Endodermal cell (in vitro differentiated cells): ENCODE results near the gene KCNC1. TPM values are rescaled to one million over a fixed set of nuclear protein-coding genes. Genes with fewer than 3 reads are reported as not detected.

Source experiments
- DNase-seq: peaks from one replicate; pipeline ENCODE4 v3.0.0-alpha.2; 2017
- H3K27ac ChIP-seq: 2 replicates; pipeline ENCODE4 v1.5.1; 2013; ENCODE audit warnings: mild to moderate bottlenecking, low read depth, low read length, moderate library complexity
- H3K27me3 ChIP-seq: 2 replicates; pipeline ENCODE4 v1.6.1; 2013; ENCODE audit warnings: mild to moderate bottlenecking, low read length, moderate library complexity; ENCODE audit not compliant: insufficient read depth, control insufficient read depth, poor library complexity, severe bottlenecking
- H3K36me3 ChIP-seq: 2 replicates; pipeline ENCODE4 v1.7.0; 2013; ENCODE audit warnings: mild to moderate bottlenecking, low read length, moderate library complexity; ENCODE audit not compliant: control insufficient read depth, insufficient read depth
- H3K4me1 ChIP-seq: one replicate; pipeline ENCODE4 v1.7.0; 2013; ENCODE audit warnings: low read length; ENCODE audit not compliant: control insufficient read depth, insufficient read depth
- H3K4me3 ChIP-seq: 2 replicates; pipeline ENCODE4 v1.5.1; 2013; ENCODE audit warnings: mild to moderate bottlenecking, low read length, moderate library complexity
- H3K9ac ChIP-seq: 2 replicates; pipeline ENCODE4 v1.6.1; 2013; ENCODE audit warnings: mild to moderate bottlenecking, low read length, moderate library complexity; ENCODE audit not compliant: poor library complexity, severe bottlenecking; ENCODE audit errors: extremely low read depth
- H3K9me3 ChIP-seq: 2 replicates; pipeline ENCODE4 v1.6.1; 2013; ENCODE audit warnings: mild to moderate bottlenecking, low read length, moderate library complexity; ENCODE audit not compliant: control insufficient read depth
- H3K27ac Mint-ChIP-seq: 2 replicates; pipeline ENCODE4 v1.8.0; 2020; ENCODE audit warnings: mixed read lengths
- H3K27me3 Mint-ChIP-seq: 2 replicates; pipeline ENCODE4 v1.8.0; 2021; ENCODE audit warnings: mild to moderate bottlenecking, mixed read lengths; ENCODE audit not compliant: insufficient read depth
- H3K36me3 Mint-ChIP-seq: 2 replicates; pipeline ENCODE4 v1.8.0; 2020; ENCODE audit warnings: low read depth, mixed read lengths
- H3K4me1 Mint-ChIP-seq: 2 replicates; pipeline ENCODE4 v1.8.0; 2020; ENCODE audit warnings: mixed read lengths
- H3K4me3 Mint-ChIP-seq: 2 replicates; pipeline ENCODE4 v1.8.0; 2020; ENCODE audit warnings: mild to moderate bottlenecking, moderate library complexity, mixed read lengths
- H3K9me3 Mint-ChIP-seq: 2 replicates; pipeline ENCODE4 v1.8.0; 2020; ENCODE audit warnings: mild to moderate bottlenecking, mixed read lengths
- WGBS, 2 experiments: methylation state at CpG; one replicate each; pipeline versions ENCODE4 v1.1.5 to v1.1.7; 2013; ENCODE audit warnings: missing lambda C conversion rate in 2 of 2, mixed read lengths in 1 of 2; ENCODE audit not compliant: insufficient coverage in 1 of 2, insufficient read length in 1 of 2; 5-methylcytosine and 5-hydroxymethylcytosine counted together
- total RNA-seq, 2 donors: library from RNA; stranded (reverse); fragmentation: NEBNext Ultra II Directional in 1 of 2; extraction: Animal tissue kit (Norgen Biotek cat#: 25700) in 1 of 2; gene quantifications; 2 replicates in 1 of 2; 3 replicates in 1 of 2; pipeline ENCODE4 v1.2.1, GENCODE V29; 2021
- TF ChIP-seq, protein P1 (sequence below): fragments of 200-600 bp; sonication (generic); conservative IDR thresholded peaks from 2 replicates; pipeline ENCODE4 v1.5.0; 2021; ENCODE audit warnings: antibody characterized with exemption, mild to moderate bottlenecking

Gene KCNC1
- total RNA-seq, 2 donors from 2014 or later, result not detected

DNA sequence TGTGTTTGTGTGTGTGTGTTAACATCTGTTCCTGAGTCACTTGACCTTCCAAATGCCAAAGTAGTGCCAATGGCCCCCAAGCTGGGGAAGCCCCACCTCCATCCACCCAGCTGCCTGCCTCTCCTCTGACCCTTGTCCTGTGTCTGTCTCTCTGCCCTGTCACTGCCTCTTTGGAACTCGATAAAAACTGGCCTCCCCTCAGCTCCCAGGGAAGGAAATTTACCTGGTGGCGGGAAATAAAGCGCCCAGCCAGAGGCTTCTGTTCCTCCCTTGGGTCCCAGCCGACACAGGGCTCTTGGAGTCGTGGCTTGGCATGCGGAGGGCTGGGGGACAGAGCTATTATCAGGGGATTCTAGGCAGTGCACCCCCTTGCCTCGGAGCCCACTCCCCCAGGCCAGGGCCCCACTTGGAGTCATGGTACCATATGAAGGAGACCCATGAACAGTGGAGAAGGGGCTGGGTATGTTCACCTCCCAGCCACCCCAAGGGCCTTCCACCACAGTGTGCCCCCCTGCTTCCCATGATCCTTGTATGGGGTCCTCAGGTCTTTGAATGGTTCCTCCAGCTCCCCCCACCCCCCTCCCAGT is 6.2 kb downstream of the KCNC1 start:
- H3K4me1 ChIP-seq, result peaks cover 6% of the 10 kb centered on the region
- Mint-ChIP-seq H3K36me3 (no peaks in the 10 kb centered on the region), H3K4me3 (no peak overlapping the region), H3K27ac (no peak overlapping the region), H3K4me1 (no peaks in the 10 kb centered on the region), H3K9me3 (peaks cover 5% of the 10 kb centered on the region), H3K27me3 (peaks cover 48% of the 10 kb centered on the region)
- no peaks in the 10 kb centered on the region for H3K9me3 ChIP-seq
- no peak overlapping the region for H3K27ac ChIP-seq
- H3K4me3 ChIP-seq, result no peak overlapping the region
- TF ChIP-seq, protein P1, sequence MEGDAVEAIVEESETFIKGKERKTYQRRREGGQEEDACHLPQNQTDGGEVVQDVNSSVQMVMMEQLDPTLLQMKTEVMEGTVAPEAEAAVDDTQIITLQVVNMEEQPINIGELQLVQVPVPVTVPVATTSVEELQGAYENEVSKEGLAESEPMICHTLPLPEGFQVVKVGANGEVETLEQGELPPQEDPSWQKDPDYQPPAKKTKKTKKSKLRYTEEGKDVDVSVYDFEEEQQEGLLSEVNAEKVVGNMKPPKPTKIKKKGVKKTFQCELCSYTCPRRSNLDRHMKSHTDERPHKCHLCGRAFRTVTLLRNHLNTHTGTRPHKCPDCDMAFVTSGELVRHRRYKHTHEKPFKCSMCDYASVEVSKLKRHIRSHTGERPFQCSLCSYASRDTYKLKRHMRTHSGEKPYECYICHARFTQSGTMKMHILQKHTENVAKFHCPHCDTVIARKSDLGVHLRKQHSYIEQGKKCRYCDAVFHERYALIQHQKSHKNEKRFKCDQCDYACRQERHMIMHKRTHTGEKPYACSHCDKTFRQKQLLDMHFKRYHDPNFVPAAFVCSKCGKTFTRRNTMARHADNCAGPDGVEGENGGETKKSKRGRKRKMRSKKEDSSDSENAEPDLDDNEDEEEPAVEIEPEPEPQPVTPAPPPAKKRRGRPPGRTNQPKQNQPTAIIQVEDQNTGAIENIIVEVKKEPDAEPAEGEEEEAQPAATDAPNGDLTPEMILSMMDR, result no peak
- no peak for DNase-seq
- peaks cover 31% of the 10 kb centered on the region for H3K27me3 ChIP-seq
- no peaks in the 10 kb centered on the region for H3K36me3 ChIP-seq
- 88 to 100% methylated on average over 2 to 7 of the region's 7 CpGs for WGBS, 2 experiments
- H3K9ac ChIP-seq, result no peak overlapping the region

DNA sequence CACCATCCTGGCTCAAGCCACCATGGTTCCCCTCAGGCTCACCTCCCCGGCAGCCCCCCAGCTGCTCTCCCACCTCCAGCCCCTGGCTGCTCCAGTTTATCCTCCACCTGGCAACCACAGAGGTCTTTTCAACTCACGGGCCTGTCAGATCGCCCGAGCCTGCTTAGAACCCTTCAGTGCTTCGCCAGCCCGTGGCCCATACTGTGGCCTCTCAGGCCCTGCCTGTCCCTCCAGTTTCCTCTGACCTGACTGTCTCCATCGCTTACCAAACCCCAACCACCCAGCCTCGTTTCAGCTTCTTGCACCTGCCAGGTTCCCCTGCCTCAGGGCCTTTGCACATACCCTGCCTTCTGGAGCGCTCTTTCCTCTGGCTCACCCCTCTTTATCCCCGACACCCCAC is 6.9 kb downstream of the KCNC1 start:
- no peak overlapping the region for H3K27ac ChIP-seq
- DNase-seq, result no peak
- H3K9me3 ChIP-seq, result no peaks in the 10 kb centered on the region
- peaks cover 24% of the 10 kb centered on the region for H3K27me3 ChIP-seq
- H3K36me3 Mint-ChIP-seq, result no peaks in the 10 kb centered on the region
- WGBS, 2 experiments, result 89% methylated on average over 10 of the region's 10 CpGs; no CpG with 5 or more reads in 1 of the 2 experiments
- H3K27me3 Mint-ChIP-seq, result peaks cover 44% of the 10 kb centered on the region
- no peaks in the 10 kb centered on the region for H3K36me3 ChIP-seq
- peaks cover 2% of the 10 kb centered on the region for H3K9me3 Mint-ChIP-seq
- no peak overlapping the region for H3K9ac ChIP-seq
- no peak overlapping the region for H3K4me3 ChIP-seq
- no peak overlapping the region for H3K27ac Mint-ChIP-seq
- no peaks in the 10 kb centered on the region for H3K4me1 Mint-ChIP-seq
- TF ChIP-seq, protein P1, result no peak
- H3K4me3 Mint-ChIP-seq, result no peak overlapping the region
- peaks cover 6% of the 10 kb centered on the region for H3K4me1 ChIP-seq

DNA sequence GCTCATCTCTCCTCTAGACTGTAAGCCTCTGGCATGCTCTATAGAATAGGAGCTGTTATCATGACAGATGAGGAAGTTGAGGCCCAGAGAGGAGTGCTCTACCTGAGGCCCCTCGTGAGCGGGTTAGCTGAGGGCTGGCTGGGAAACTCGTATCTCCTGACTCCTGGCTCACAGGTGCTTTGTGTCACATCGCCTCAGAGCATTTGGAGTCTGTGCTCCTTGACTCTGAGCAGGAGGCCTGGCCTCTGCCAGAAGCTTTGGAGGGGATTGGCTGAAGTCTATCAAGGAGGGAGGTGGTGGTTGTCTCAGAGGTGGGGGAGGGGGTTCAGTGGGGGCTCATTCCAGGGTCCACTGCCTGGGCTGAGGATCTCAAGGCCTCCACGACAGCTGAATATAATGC is 7.4 kb downstream of the KCNC1 start:
- Histone ChIP-seq H3K27me3 (peaks cover 18% of the 10 kb centered on the region), H3K4me1 (peaks cover 6% of the 10 kb centered on the region), H3K9ac (no peak overlapping the region), H3K4me3 (no peak overlapping the region), H3K9me3 (no peaks in the 10 kb centered on the region), H3K36me3 (no peaks in the 10 kb centered on the region), H3K27ac (no peak overlapping the region)
- Mint-ChIP-seq H3K9me3 (no peaks in the 10 kb centered on the region), H3K4me1 (no peaks in the 10 kb centered on the region), H3K27ac (no peak overlapping the region), H3K27me3 (peaks cover 39% of the 10 kb centered on the region), H3K36me3 (no peaks in the 10 kb centered on the region), H3K4me3 (no peak overlapping the region)
- WGBS, 2 experiments, result 89 to 91% methylated on average over 5 of the region's 5 CpGs
- TF ChIP-seq, protein P1, result no peak
- DNase-seq, result no peak
